NCI-H2196 (cell line): ENCODE results near the gene KIAA0825.

ENCODE experiments used
- DNase-seq: peaks from one replicate; lab custom pipeline; 2025; ENCODE audit not compliant: unreplicated experiment; lab: John Stamatoyannopoulos, UW

The KIAA0825 gene

DNA sequence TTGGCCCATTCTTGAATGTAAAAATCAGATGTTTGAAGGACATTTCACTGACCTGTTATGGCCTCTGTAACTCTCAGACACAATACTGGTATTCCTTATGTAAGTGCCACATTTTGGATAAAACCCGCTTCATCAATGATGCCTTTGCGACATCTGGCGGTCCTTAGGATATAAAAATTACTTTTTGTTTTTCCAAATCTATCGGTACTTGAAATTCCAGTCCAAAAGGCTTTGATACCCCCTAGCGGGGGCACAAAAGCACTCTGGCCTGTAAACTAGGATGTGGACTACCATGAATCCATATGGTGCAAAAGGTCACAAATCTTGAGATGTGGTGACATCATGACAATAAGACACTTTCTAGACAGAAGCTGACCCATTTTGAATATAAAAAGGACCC is 291.8 kb downstream of the KIAA0825 start:
- DNase-seq = no peak

DNA sequence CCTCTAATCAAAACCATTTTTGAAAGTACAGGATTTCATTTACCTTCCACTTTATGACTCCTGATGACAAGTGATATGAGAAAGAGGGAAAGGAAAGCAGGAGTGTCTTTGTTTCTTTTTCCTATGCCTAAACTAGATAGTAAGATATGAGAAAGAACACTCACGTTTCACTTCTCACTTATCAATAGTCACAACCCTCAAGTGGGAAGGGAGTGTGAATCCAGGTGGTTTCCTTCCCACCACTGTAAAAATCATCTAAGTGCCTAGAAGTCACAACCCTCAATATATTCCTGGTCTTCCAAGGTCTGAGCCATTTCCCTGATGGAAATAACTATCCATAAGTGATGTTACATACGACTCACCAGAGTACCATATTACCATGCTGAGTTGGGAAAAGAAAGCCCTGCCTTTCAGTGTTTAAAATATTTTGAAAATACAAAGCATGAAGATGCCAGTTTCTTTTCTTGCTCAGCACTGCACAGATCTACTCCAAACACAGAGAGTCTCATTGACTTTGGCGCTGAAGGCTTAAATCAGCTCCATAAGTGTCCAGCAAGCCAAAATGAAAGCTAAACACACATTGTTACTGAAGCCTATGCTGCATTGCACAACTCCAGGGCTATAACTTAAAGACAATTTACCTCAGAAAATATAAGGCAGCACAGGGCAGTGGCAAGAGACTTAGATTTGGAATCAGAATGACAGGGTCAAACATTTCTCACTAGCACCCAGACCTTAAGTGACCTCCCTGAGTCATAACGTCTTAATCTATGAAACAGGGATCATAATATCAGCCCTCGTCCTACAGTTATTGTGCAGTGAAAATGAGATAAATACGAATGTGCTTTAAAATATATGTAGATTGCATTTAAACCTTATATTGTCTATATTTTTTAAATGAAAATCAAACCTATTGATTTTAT is 301.2 kb downstream of the KIAA0825 start:
- no peak for DNase-seq

DNA sequence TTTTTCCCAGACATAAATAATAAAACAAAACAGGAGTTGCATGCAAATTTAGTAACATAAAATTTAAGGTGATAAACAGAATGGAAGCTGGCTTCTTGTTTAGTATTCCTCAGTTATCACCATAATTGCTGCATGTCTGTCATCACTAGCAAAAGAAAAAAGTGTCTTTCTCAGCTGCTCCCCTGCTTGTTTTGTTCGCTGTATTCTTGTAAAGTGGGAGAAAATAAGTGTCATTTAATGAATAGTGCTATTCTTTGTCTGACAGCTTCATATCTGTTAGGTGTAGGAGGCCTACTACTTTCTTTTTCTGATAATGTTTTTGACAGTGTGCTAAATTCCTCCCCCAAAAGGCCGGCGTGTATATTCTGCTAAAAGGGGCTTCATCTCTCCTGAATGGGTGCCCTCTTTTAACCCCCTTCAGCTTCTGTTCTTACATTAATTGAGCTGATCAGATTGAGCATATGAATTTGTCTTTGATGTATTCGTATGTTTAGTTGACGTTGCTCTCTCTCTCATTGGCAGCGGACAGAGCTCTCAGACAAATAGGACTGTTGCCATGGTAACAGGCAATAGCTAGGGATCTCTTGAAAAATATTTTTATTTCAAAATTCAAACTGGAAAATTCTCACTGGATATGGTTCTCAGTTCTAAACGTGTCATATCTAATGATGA is 303.8 kb downstream of the KIAA0825 start:
- no peak for DNase-seq

DNA sequence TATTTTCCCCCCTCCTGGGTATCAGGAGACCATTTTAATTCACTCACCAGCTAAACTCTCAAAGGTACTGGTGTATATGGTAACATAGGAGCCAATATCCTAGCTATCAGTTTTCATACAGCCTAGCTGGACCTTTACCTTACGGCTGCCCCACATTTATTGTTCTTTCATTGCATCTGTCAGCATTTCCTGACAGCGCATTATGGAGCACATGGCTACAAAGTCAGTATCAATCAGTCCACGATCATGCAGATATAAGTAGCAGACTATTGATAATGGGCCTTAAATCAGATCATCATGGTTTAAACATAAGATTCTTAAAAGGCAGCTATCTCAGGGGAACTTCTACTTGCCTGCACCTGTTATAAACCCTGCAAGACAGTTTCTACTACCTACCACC is 304.7 kb downstream of the KIAA0825 start:
- no peak for DNase-seq

DNA sequence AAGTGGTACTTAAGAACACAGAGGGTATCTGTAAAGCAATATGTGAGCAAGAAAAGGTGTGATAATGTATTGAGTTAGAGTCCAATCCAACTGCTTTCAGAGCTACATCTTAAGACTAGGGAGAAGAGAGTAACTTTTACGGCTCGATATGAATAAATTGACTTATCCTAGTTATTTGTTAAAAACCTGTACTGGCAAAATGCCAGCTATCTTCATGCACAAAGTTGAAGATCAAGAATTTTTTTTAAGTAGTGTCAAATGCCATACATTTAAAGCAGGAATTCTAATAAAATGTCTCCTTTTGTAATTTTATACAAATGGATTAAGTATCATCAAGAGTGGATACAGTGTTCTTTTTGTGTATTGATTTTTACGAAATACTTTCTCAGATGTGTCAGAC is 305.2 kb downstream of the KIAA0825 start:
- no peak for DNase-seq

DNA sequence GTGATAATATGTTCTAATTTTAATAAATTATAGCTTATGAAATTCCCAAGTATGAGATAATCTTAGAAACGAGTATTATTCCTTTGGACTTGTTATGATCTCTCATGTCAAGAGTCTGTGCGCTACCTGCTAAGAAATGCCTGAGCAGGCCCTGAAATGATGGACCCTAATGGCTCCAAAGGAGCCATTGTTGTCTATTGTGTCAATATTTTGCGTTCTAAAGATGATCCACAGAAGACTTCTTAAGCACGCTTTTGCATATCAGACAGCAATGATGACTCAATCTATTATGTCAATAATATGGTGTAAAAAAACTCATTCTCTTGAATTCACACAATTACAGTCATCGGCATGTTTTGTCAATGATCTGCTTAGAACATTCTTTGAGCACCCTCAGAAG is 306.1 kb downstream of the KIAA0825 start:
- no peak for DNase-seq

DNA sequence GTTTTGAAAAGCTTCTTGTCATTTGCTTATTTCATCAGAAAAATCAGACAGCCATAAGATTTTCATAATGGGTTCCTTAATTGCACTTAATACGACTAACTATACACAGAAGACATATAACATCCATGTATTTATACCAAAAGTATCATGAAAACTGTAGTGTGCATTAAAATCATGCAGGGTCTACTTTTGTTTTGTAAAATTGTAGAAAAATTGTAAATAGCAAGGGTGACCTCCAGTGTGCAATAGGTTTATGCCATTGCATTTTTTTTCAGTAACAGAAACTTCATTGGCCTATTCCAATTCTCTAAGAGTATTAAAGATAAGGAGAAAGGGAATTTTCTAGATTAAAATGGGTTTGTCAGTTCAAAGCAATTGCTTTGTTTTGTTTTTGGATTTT is 307.6 kb downstream of the KIAA0825 start:
- no peak for DNase-seq

DNA sequence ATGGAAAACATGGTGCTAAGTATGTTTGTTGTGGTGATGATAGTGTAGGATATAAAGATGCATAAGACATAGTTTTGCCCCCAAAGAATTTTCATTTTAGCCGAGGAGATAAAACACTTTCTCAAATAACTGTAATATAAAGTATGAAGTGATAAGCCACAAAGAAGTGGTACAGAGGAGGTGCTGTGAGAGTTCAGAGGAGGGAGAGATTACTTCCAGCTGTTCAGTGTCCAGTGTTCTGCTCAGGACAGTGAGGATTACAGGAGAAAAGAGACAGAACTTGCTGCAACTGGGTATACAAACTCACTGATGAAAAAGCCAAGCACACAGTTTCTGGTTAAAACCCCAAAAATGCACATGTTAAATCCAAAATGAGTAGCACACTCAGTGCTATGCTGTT is 309.3 kb downstream of the KIAA0825 start:
- no peak for DNase-seq

DNA sequence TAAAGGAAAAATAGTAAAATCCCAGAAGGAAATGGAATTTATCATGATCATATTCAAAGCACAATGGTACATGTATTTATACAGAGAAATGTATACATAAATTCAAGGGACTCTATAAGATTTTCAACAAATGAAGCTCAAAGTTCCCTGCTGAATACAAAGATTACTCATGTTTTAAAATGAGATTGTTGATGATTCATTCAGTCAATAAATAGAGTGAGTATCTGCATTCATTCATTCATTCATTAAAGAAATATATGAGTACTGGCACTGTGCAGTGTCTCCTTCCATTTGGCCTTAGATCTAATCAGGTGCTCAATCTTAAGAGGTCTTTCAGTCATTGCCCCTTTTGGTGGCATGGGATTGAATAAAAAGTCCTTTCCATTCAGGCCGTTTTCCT is 310.0 kb downstream of the KIAA0825 start:
- no peak for DNase-seq

DNA sequence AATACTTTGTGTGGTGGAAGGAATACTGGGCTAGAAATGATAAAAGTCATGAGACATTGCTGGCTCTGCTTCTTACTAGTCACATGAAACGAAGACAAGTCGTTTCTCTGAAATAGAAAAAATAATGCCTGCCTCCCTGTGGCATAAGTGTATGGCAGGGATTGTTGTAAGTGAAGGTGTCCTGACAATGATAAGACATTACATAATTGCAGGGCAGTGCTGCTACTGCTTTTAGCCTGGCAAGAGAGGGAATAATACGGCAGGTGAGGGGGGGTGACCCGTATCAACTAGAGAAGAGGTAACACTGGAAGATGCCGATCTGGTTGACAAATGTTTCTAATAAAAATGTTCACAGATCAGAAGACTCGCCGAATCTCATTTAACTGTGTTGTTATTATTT is 314.3 kb downstream of the KIAA0825 start:
- no peak for DNase-seq

DNA sequence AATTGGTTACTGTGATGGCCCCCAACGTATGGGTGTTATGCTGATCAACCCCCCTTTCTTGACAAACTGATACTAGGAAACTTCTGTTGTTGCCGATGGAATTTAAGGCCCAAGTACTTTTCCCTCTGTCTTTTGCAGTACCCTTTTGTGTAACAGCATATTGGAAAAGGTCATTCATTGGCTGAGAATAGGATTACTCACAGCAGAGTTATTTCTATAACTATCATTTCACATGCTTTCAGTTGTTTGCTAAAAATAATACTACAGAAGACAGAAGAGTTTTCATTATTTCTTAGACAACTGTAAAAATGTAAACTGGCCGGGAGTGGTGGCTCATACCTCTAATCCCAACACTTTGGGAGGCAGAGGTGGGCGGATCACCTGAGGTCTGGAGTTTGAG is 329.5 kb downstream of the KIAA0825 start:
- DNase-seq = no peak

DNA sequence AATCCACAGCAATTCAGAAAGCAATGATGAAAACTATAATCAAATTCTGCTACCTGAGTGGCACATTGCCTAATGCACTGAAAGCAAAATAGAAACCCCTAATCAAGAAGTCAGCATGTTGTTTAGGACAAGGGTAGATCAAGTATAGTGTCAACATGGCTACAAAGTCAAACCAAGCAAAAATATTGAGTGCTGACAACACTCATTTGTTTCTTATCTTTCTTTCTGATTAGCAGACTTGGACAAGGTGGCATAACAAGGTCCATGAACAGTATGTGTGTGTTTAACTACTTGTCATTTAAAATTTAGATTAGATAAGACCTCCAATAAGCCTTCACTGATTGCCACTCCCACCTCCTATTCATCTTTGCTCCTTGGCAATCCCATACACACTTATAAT is 332.4 kb downstream of the KIAA0825 start:
- no peak for DNase-seq

DNA sequence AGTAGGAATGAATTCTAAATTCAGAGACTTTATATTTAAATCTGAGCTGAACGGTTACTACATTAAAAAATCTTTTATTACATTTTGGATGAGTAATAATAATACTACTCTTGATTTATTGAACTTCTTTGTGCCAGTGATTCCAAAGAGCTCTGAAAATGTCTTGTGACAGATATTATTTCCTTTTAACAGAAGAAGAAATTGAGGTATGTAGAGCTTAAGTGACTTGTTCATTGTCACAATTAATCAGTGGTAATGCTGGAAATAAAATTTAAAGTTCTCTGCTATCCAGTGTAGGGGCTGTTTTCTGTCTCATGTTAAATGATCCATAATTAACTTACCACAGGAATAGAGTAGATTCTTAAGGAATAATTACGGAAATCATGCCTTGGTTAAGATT is 335.3 kb downstream of the KIAA0825 start:
- DNase-seq = no peak

DNA sequence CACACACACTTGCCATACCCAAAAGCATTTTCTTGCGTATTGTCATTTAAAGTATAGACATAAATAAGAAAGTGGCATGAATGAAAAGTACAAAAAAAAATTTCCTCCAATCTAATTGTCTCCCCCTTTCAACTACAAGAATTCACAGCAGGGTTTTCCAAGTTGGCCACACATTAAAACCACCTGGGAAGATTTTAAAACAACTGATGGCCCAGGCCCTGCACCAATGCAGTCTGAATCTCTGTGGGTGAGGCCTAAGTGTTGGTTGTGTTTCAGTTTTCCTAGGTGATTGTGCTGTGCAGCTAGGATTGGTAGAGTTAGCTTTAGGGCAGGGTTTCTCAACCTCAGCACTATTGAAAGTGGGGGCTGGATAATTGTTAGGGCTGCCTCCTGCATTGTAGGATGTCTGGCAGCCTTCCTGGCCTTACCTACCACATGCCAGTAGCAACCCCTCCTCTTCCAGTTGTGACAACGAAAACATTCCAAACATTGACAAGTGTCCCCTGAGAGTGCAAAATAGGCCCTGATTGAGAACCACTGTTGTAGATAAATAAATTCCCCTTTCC is 337.1 kb downstream of the KIAA0825 start:
- no peak for DNase-seq

DNA sequence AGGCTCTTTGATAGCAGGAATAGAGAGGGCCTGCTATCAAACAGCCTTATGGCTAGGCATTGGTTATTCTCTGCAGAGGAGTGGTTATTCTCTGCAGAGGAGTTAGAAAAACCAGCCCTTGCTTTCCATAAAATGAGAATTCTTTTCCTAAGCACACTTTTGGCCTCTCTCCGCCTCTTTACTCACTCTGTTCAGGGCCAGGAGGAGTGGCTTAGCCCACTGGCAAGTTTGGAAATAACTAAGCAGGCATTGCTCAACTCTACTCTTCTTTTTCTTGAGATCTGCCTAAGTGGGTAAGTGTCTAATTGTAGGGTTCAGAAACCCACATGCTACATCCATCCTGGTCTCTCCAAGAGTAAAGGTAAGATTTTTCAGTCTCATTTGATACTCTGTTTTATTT is 341.7 kb downstream of the KIAA0825 start:
- no peak for DNase-seq

DNA sequence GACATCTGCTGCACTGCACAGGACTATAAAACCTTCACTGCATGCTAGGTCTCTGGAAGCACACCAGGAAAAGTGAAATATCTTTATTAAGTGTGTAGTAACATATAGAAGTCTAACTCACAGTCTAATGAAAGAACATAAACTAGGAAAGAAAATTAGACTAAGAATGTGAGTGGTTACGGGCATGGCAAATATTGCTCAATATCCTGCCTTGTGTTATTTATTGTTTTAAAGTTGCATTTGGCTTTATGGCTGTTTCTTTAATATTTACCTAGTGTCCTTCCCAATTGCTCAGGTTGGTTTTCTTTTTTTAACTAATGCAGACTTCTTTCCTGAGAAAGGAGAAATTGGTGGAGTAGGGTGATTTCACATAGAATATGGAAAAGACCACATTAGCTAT is 342.4 kb downstream of the KIAA0825 start:
- no peak for DNase-seq

DNA sequence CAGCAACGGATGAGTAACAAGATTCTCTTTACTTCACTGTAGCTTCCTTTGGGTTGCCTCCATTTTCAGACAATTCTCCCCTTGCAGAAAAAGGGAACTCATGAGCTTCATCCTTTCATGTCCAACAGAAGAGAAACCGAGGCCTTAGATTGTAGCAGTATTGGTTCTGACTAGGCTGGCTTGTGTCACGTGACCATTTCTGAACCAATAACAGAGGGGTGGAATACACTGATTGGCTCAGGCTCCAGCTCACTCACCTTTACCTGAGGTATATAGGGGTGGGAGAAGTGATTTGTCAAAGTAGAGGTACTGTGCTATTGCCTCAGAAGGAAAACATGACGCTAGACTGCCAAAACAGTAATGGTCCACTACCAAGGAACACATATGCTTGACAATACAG is 343.7 kb downstream of the KIAA0825 start:
- no peak for DNase-seq

DNA sequence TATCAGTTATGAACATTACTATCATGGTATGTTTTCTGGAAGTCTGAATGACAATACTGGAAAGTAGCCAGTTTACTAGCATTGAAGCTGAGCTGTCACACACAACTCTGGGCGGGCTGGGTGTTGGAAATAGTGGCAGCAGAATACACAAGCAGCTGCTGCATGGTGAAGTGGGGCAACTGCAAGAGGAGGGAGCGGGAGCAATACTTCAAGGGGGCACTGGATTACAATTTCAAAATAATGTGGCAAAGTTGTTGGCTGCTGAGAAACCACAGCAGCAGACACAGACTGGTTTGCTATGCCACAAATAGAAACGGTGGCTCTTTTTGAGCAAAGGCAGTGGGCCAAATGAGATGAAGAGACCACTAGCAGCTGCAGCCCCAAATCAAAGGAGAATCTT is 350.2 kb downstream of the KIAA0825 start:
- no peak for DNase-seq

DNA sequence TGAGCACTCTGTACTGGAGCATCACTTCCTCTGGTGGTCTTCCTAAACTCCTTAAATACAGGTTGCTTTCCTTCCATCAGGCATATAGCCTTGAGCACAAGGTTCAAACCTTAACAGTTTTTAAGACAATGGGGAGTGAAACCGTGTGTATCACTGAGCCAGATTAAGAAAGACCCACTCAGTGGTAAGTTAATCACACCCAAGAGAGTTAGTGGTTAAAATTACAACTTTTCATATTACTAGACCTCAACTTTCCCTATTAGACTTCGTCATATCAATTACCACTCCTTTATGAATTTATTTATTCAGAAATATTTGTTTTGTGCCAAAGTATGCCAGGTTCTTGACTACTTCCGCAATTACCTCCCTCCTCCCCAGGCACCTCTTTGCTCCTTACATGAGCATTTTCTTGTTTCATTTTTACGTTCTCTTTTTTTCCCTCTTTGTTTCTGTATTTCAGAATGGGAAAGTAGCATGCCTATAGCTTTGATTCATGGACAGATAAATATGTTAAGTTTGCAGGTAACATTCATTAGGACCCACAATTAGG is 351.0 kb downstream of the KIAA0825 start:
- DNase-seq = no peak

DNA sequence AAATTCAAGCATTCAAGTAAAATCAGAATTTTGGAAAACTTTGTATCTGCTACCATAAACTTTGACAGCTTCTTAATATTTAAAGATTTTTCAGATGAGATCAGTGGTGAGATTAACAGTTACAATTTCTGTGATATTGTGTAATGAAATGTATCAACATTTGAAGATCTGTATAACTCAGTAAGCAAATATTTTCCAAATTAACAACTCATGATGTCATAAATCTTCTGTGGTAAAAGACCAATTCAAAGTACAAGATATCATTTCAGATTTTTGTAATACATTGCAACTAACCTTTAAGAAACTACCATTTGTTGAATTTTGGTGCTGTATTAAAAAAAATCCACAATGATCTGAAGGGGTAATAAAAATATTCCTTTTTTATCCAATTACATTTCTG is 352.2 kb downstream of the KIAA0825 start:
- no peak for DNase-seq

DNA sequence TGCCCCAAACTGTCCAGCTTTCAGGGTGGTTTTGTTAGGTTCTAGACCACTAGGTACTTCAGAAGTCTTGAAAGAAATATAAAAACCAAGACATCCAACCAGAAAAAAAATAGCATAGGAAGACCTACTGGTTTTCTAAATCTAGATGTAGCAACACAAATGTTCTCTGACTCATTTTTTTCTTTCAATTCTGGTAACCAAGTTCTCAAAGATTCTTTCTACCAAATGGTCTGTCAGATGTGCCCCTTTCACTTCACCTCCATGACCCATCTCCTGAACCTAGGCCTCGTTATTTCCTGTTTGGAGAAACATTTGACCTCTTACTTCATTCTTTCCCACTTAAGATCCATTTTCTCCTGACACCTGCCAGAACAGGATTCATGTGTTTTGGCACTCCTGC is 355.3 kb downstream of the KIAA0825 start:
- no peak for DNase-seq

DNA sequence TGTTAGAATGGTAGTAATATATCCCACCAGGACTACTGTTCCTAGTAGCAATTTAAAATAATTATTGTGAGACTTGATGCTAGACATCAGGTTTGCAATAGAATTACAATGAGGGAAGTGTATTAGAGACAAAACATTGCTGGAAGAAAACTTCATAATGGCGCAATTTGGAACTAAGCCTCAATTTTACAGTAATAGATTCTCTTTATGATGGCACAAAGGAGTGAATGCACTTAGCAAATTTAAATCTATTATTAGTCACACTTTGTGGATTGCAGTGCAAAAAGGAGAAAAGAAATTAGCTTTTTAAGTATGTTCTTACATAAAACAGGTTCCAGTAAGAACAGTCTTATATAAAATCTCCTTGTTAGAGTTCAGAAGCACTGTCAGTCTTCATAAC is 358.3 kb downstream of the KIAA0825 start:
- no peak for DNase-seq
